ENCODE data around the gene PTGER1. TPM values are rescaled to one million over a fixed set of nuclear protein-coding genes. Genes with fewer than 3 reads are reported as not detected.
"Not testable (repeated sequence)": the region's sequence is repeated elsewhere in the genome, so short reads cannot be mapped to it uniquely, and the experiment has no call there.

PTGER1 gene
- total RNA-seq, 3 donors from 2014 or later = 0.41 to 1.2 (median 0.63) TPM

GRCh38 chr19:14505488-14506239, 30.5 kb upstream of the PTGER1 start:
- no peaks in the 10 kb centered on the region for H3K36me3 ChIP-seq (ENCODE audit: low read depth)
- no peaks in the 10 kb centered on the region for H3K9me3 ChIP-seq
- no peak overlapping the region for H3K4me3 ChIP-seq
- peak; percentile 76 to 85 (median 84) for DNase-seq
- peaks cover 18% of the 10 kb centered on the region for H3K4me1 ChIP-seq (ENCODE audit: low read depth)
- peak; percentile 86 for ATAC-seq
- TF ChIP-seq CTCF (IDR thresholded peaks at IDR 0.05) = peak; percentile 68
- intact Hi-C loops (cut with DNase I, micrococcal nuclease) = no loop called here

DNA sequence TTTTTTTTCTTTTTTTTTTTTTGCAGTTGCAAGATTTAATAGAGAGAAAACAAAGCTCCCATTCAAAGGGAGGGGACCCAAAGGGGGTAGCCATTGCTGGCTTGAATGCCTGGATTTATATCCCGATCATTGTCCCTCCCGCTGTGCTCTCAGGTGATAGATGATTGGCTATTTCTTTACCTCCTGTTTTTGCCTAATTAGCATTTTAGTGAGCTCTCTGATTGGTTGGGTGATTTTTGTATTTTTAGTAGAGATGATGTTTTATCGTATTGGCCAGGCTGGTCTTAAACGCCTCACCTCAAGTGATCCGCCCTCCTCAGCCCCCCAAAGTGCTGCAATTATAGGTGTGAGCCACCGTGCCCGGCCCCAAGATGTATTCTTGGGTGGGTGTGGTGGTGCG, 29.4 kb upstream of the PTGER1 start:
- peaks cover 17% of the 10 kb centered on the region for H3K4me1 ChIP-seq (ENCODE audit: low read depth)
- ATAC-seq; H3K4me3 ChIP-seq; H3K9me3 ChIP-seq; intact Hi-C loops (cut with DNase I, micrococcal nuclease); DNase-seq; H3K36me3 ChIP-seq (ENCODE audit: low read depth): not testable (repeated sequence)

DNA sequence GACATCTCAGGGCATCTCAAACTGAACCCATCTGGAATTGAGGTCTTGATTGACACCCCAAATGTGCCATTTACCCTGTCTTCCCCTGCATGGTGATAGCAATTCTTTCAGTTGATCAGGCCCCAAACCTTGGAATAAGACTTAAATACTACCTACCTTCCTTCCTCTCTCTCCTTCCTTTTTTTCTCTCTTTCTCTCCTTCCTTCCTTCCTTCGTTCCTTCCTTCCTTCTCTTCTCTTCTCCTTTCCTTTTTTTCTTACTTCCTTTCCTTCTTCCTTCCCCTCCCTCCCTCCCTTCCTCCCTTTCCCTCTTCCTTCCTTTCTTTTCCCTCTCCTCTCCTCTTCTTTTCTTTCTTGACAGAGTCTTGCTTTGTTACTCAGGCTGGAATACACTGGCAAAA, 28.1 kb upstream of the PTGER1 start:
- no peak overlapping the region for H3K4me3 ChIP-seq
- DNase-seq (no peak), ATAC-seq (no peak)
- no peaks in the 10 kb centered on the region for H3K9me3 ChIP-seq
- H3K4me1 ChIP-seq (ENCODE audit: low read depth) = peaks cover 17% of the 10 kb centered on the region
- intact Hi-C loops (cut with DNase I, micrococcal nuclease) = no loop called here
- H3K36me3 ChIP-seq (ENCODE audit: low read depth) = no peaks in the 10 kb centered on the region
- TF ChIP-seq CTCF (IDR thresholded peaks at IDR 0.05) = no peak

DNA sequence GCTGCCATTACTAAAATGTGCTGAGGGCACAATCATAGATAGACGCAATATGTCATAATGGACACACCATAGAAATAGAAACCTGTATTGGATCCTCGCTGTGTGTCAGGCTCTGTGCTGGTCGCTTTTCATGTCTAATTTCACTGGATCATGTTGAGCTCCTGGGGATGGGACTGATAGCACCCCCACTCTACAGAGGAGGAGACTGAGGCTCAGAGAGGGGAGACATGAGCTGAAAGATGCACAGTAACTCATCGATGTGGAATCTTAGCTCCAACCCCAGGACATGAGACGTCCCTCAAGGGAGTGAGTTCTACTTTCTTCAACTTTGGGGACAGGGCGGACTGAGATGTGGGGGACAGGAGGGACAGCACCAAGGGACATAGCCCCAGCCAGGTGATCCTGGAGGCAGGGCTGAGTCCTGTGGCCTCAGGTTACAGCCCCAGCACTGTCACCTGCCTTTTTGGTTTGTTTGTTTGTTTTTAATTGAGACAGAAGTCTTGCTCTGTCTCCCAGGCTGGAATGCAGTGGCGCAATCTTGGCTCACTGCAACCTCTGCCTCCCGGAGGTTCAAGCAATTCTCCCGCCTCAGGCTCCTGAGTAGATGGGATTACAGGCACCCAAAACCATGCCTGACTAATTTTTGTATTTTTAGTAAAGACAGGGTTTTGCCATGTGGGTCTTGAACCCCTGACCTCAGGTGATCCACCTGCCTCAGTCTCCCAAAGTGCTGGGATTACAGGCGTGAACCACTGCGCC, 27.4 kb upstream of the PTGER1 start:
- H3K36me3 ChIP-seq (ENCODE audit: low read depth) = no peaks in the 10 kb centered on the region
- ATAC-seq (no peak), DNase-seq (no peak)
- no peaks in the 10 kb centered on the region for H3K9me3 ChIP-seq
- no peak overlapping the region for H3K4me3 ChIP-seq
- intact Hi-C loops (cut with DNase I, micrococcal nuclease) = no loop called here
- TF ChIP-seq CTCF (IDR thresholded peaks at IDR 0.05) = no peak
- H3K4me1 ChIP-seq (ENCODE audit: low read depth) = peaks cover 24% of the 10 kb centered on the region

- Histone ChIP-seq H3K4me1 (ENCODE audit: low read depth) (peaks cover 47% of the 10 kb centered on the region), H3K4me3 (no peak overlapping the region), H3K9me3 (no peaks in the 10 kb centered on the region), H3K36me3 (ENCODE audit: low read depth) (no peaks in the 10 kb centered on the region)
- intact Hi-C loops (cut with DNase I, micrococcal nuclease) = no loop called here
- DNase-seq (peak; percentile 78 to 83 (median 81)), ATAC-seq (peak; percentile 67)
- TF ChIP-seq CTCF (IDR thresholded peaks at IDR 0.05) = no peak
These were observed 22.2 kb upstream of the PTGER1 start for GRCh38 chr19:14497228-14497921.

DNA sequence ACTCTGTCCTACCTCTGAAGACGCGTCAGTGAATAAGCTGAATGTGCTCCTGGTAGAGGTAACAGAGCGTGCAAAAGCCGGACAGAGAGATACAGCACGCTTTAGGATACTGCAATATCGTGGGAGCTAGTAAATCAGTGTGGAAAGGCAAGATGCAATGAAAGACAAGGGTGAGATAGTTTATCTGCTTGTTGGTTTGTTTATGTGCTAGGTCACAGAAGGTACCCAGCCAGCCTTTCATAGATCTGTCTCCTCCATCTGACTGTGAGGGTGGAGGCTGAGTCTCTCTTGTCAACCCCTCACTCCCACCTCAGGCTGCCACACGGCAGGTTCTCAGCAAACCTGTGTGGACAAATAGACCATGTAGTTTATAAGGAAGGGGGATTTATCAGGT, 21.7 kb upstream of the PTGER1 start:
- H3K4me3 ChIP-seq = no peak overlapping the region
- H3K36me3 ChIP-seq (ENCODE audit: low read depth) = no peaks in the 10 kb centered on the region
- intact Hi-C loops (cut with DNase I, micrococcal nuclease) = no loop called here
- DNase-seq (no peak), ATAC-seq (peak; percentile 2)
- TF ChIP-seq CTCF (IDR thresholded peaks at IDR 0.05) = no peak
- H3K9me3 ChIP-seq = no peaks in the 10 kb centered on the region
- H3K4me1 ChIP-seq (ENCODE audit: low read depth) = peaks cover 50% of the 10 kb centered on the region
